Measurements from ENCODE around the gene LHFPL2. TPM values are rescaled to one million over a fixed set of nuclear protein-coding genes. Genes with fewer than 3 reads are reported as not detected.

Gene LHFPL2
- total RNA-seq, 4 donors from 2014 or later, result 2.2 to 11.1 (median 6.2) TPM

GRCh38 chr5:78642701-78643100 lies 5.9 kb downstream of the LHFPL2 start:
- H3K27ac ChIP-seq, result no peak overlapping the region
- intact Hi-C loops (cut with DNase I), result no loop called here
- peaks cover 0 to 18% (median 2%) of the 10 kb centered on the region in 4 donors for H3K27me3 ChIP-seq
- peaks cover under 1 to 59% (median 25%) of the 10 kb centered on the region in 3 donors for H3K4me1 ChIP-seq
- no peaks in the 10 kb centered on the region for H3K9me3 ChIP-seq
- TF ChIP-seq POLR2A (IDR thresholded peaks at IDR 0.05) (no peak), CTCF (IDR thresholded peaks at IDR 0.05) (no peak)
- WGBS, 2 donors, result 92 to 100% methylated on average over 1 of the region's 1 CpG
- no peaks in the 10 kb centered on the region for H3K36me3 ChIP-seq
- DNase-seq, result no peak
- no peak overlapping the region for H3K4me3 ChIP-seq

GRCh38 chr5:78640662-78641474 lies 7.7 kb downstream of the LHFPL2 start:
- 66 to 72% methylated on average over 3 of the region's 3 CpGs for WGBS, 2 donors
- Histone ChIP-seq H3K27me3 (no peaks in the 10 kb centered on the region), H3K9me3 (no peaks in the 10 kb centered on the region), H3K4me1 (peaks cover 0 to 46% (median 21%) of the 10 kb centered on the region in 3 donors), H3K4me3 (no peak overlapping the region), H3K27ac (no peak overlapping the region), H3K36me3 (no peaks in the 10 kb centered on the region)
- TF ChIP-seq CTCF (IDR thresholded peaks at IDR 0.05) (no peak), POLR2A (IDR thresholded peaks at IDR 0.05) (no peak)
- DNase-seq, result no peak
- intact Hi-C loops (cut with DNase I), result no loop called here

- no peak overlapping the region for H3K4me3 ChIP-seq
- peaks cover 0 to 39% (median 21%) of the 10 kb centered on the region in 3 donors for H3K4me1 ChIP-seq
- WGBS, 2 donors, result 60 to 67% methylated on average over 2 of the region's 2 CpGs
- H3K27ac ChIP-seq, result peak overlapping the region in 1 of 4 donors; percentile 49
- no peaks in the 10 kb centered on the region for H3K9me3 ChIP-seq
- no peak for TF ChIP-seq CTCF (IDR thresholded peaks at IDR 0.05)
- no peak for TF ChIP-seq POLR2A (IDR thresholded peaks at IDR 0.05)
- H3K36me3 ChIP-seq, result no peaks in the 10 kb centered on the region
- intact Hi-C loops (cut with DNase I), result no loop called here
- no peak for DNase-seq
- no peaks in the 10 kb centered on the region for H3K27me3 ChIP-seq
Observed at GRCh38 chr5:78639791-78640190, 8.8 kb downstream of the LHFPL2 start.

GRCh38 chr5:78638973-78639669 lies 9.5 kb downstream of the LHFPL2 start:
- Histone ChIP-seq H3K9me3 (no peaks in the 10 kb centered on the region), H3K4me3 (no peak overlapping the region), H3K4me1 (peaks cover 0 to 45% (median 23%) of the 10 kb centered on the region in 3 donors), H3K27me3 (no peaks in the 10 kb centered on the region), H3K36me3 (no peaks in the 10 kb centered on the region), H3K27ac (peak overlapping the region in 3 of 4 donors; percentile 45 to 64 (median 49))
- intact Hi-C loops (cut with DNase I), result no loop called here
- no peak for TF ChIP-seq CTCF (IDR thresholded peaks at IDR 0.05)
- TF ChIP-seq POLR2A (IDR thresholded peaks at IDR 0.05), result no peak
- DNase-seq, result no peak
- 75 to 84% methylated on average over 4 of the region's 4 CpGs for WGBS, 2 donors

- 29 to 43% methylated on average over 10 of the region's 10 CpGs for WGBS, 2 donors
- peaks cover 0 to 46% (median 26%) of the 10 kb centered on the region in 3 donors for H3K4me1 ChIP-seq
Observed at GRCh38 chr5:78638423-78638822, 10.1 kb downstream of the LHFPL2 start.

More at GRCh38 chr5:78638423-78638822, 10.1 kb downstream of the LHFPL2 start:
- intact Hi-C loops (cut with DNase I), result no loop called here
- Histone ChIP-seq H3K36me3 (no peaks in the 10 kb centered on the region), H3K27me3 (no peaks in the 10 kb centered on the region), H3K27ac (peak overlapping the region in 3 of 4 donors; percentile 17 to 64 (median 49)), H3K4me3 (peak overlapping the region in 1 of 4 donors; percentile 1), H3K9me3 (no peaks in the 10 kb centered on the region)
- DNase-seq, result peak; percentile 12
- TF ChIP-seq POLR2A (IDR thresholded peaks at IDR 0.05), result no peak
- no peak for TF ChIP-seq CTCF (IDR thresholded peaks at IDR 0.05)

All from esophagus squamous epithelium (tissue), 5 donors.